ENCODE data around the gene ZNF398. TPM values are rescaled to one million over a fixed set of nuclear protein-coding genes. Genes with fewer than 3 reads are reported as not detected.

Gene ZNF398
- total and polyA plus RNA-seq, 9 of the 15 experiments (the other 6 are each of a cell fraction or from before 2014, with no cell fraction given), result 4.0 to 18.6 (median 10.4) TPM

GRCh38 chr7:149125863-149126661 is 21.2 kb upstream of the ZNF398 start, which contains the start of gene ZNF425 (continued):
- TF ChIP-seq, protein P1, sequence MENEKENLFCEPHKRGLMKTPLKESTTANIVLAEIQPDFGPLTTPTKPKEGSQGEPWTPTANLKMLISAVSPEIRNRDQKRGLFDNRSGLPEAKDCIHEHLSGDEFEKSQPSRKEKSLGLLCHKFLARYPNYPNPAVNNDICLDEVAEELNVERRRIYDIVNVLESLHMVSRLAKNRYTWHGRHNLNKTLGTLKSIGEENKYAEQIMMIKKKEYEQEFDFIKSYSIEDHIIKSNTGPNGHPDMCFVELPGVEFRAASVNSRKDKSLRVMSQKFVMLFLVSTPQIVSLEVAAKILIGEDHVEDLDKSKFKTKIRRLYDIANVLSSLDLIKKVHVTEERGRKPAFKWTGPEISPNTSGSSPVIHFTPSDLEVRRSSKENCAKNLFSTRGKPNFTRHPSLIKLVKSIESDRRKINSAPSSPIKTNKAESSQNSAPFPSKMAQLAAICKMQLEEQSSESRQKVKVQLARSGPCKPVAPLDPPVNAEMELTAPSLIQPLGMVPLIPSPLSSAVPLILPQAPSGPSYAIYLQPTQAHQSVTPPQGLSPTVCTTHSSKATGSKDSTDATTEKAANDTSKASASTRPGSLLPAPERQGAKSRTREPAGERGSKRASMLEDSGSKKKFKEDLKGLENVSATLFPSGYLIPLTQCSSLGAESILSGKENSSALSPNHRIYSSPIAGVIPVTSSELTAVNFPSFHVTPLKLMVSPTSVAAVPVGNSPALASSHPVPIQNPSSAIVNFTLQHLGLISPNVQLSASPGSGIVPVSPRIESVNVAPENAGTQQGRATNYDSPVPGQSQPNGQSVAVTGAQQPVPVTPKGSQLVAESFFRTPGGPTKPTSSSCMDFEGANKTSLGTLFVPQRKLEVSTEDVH (IDR thresholded peaks at IDR 0.05; ENCODE audit: low read depth, partially characterized antibody), result peak; percentile 86
- peak; percentile 96 for TF ChIP-seq TFAP4 (CRISPR knock-in tag; IDR thresholded peaks at IDR 0.05; ENCODE audit: borderline replicate concordance)
- TF ChIP-seq TEAD4 (IDR thresholded peaks at IDR 0.05; ENCODE audit: low read length), result peak; percentile 50
- 0 out of 2 replicates have a peak, but pooled peaks have one; percentile 75 for TF ChIP-seq TEAD4 (CRISPR knock-in tag; IDR thresholded peaks at IDR 0.05; ENCODE audit: borderline replicate concordance)
- TF ChIP-seq ZBTB33 (CRISPR knock-in tag; IDR thresholded peaks at IDR 0.05), result peak; percentile 94
- no peak for TF ChIP-seq PKNOX1 (IDR thresholded peaks at IDR 0.05)
- TF ChIP-seq FOXM1 (IDR thresholded peaks at IDR 0.05; ENCODE audit: low read depth), result peak; percentile 17; the same call in 1 of the 2 replicates
- peak; percentile 89; the same call in 1 of the 2 replicates for TF ChIP-seq FOXM1 (CRISPR knock-in tag; IDR thresholded peaks at IDR 0.05; ENCODE audit: low read depth)
- TF ChIP-seq GTF2F1 (IDR thresholded peaks at IDR 0.05; ENCODE audit: low read depth, low read length), result peak; percentile 84
- TF ChIP-seq SMARCA4 (IDR thresholded peaks at IDR 0.05), result no peak
- peak; percentile 90 for TF ChIP-seq GATAD2A (IDR thresholded peaks at IDR 0.05)
- no peak for TF ChIP-seq NELFE (IDR thresholded peaks at IDR 0.05; ENCODE audit: insufficient read depth, insufficient read length)
- peak; percentile 100 for TF ChIP-seq PHF8 (IDR thresholded peaks at IDR 0.05; ENCODE audit: borderline replicate concordance, low read length)
- no peak; the same call in 1 of the 2 replicates for TF ChIP-seq NR3C1 (CRISPR knock-in tag; IDR thresholded peaks at IDR 0.05)
- peak; percentile 98 for TF ChIP-seq ARID4B (CRISPR knock-in tag; IDR thresholded peaks at IDR 0.05)
- TF ChIP-seq GABPB2 (CRISPR knock-in tag; conservative IDR thresholded peaks at IDR 0.05), result peak; percentile 25; the same call in 1 of the 2 replicates

Data from K562 (cell line).